Lower lobe of right lung (tissue), 2 donors: ENCODE measurements around the gene CYP2C9. TPM values are rescaled to one million over a fixed set of nuclear protein-coding genes. Genes with fewer than 3 reads are reported as not detected.
"Not testable (repeated sequence)": the region's sequence is repeated elsewhere in the genome, so short reads cannot be mapped to it uniquely, and the experiment has no call there.

ENCODE experiments used
- ATAC-seq, 2 donors: fragments of 200-7000 bp; cut with Tn5 transposase; one replicate each; pipeline ENCODE4 v1.9.1; 2020 to 2022; ENCODE audit warnings: mild to moderate bottlenecking in 2 of 2, moderate library complexity in 2 of 2
- DNase-seq: peaks from one replicate; pipeline ENCODE4 v3.0.0-alpha.2; 2020
- H3K27ac ChIP-seq: fragments of 200-600 bp; one replicate; pipeline ENCODE4 v1.8.0; 2022
- H3K27me3 ChIP-seq: fragments of 200-600 bp; one replicate; pipeline ENCODE4 v1.8.0; 2022; ENCODE audit warnings: low read depth
- H3K36me3 ChIP-seq: fragments of 200-600 bp; one replicate; pipeline ENCODE4 v1.8.0; 2022; ENCODE audit warnings: mild to moderate bottlenecking
- H3K4me1 ChIP-seq: fragments of 200-600 bp; one replicate; pipeline ENCODE4 v1.8.0; 2022
- H3K4me3 ChIP-seq: fragments of 200-600 bp; one replicate; pipeline ENCODE4 v1.8.0; 2022; ENCODE audit warnings: mild to moderate bottlenecking
- H3K9me3 ChIP-seq: fragments of 200-600 bp; one replicate; pipeline ENCODE4 v1.8.0; 2022
- intact Hi-C: fragments of 100-400 bp; cut with DNase I; formaldehyde crosslinking; loops from one replicate; pipeline ENCODE4 v1.11.0; 2022
- total RNA-seq: library from RNA; stranded (reverse); fragmentation: NEBNext Ultra II Directional; extraction: Animal tissue kit (Norgen Biotek cat#: 25700); gene quantifications from one replicate; pipeline ENCODE4 v1.2.1, GENCODE V29; 2021
- TF ChIP-seq, protein P1 (sequence below): fragments of 200-600 bp; IDR thresholded peaks from one replicate; pipeline ENCODE4 v1.8.0; 2022; ENCODE audit warnings: antibody characterized with exemption, mild to moderate bottlenecking
- donor health status: DM: no; HTN: yes; CAD: no; lungs with severe emphysema.

The CYP2C9 gene
- total RNA-seq, 1 donor from 2014 or later = 0.38 TPM

DNA sequence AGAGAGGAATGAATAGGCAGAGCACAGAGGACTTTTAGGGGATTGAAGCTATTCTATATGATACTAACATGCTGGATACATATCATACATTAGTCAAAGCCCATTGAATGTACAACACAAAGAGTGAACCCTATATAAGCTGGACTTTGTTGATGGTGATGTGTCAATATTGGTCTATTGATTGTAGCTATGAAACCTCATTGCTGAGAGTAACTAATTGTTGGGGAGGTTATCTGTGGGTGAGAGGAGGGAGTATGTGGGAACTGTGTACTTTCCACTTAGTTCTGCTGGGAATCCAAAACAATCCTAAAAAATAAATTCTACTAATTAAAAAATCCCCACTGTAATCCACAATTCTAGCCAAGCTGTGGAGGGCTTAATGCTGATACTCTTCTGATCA is 22.0 kb upstream of the CYP2C9 start:
- ATAC-seq = no peak
- TF ChIP-seq, protein P1, sequence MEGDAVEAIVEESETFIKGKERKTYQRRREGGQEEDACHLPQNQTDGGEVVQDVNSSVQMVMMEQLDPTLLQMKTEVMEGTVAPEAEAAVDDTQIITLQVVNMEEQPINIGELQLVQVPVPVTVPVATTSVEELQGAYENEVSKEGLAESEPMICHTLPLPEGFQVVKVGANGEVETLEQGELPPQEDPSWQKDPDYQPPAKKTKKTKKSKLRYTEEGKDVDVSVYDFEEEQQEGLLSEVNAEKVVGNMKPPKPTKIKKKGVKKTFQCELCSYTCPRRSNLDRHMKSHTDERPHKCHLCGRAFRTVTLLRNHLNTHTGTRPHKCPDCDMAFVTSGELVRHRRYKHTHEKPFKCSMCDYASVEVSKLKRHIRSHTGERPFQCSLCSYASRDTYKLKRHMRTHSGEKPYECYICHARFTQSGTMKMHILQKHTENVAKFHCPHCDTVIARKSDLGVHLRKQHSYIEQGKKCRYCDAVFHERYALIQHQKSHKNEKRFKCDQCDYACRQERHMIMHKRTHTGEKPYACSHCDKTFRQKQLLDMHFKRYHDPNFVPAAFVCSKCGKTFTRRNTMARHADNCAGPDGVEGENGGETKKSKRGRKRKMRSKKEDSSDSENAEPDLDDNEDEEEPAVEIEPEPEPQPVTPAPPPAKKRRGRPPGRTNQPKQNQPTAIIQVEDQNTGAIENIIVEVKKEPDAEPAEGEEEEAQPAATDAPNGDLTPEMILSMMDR = no peak
- DNase-seq = no peak
- H3K4me3 ChIP-seq = no peak overlapping the region
- no peaks in the 10 kb centered on the region for H3K4me1 ChIP-seq
- H3K27me3 ChIP-seq = no peaks in the 10 kb centered on the region
- no peaks in the 10 kb centered on the region for H3K36me3 ChIP-seq
- H3K27ac ChIP-seq = no peak overlapping the region
- intact Hi-C loops = no loop called here
- peaks cover 14% of the 10 kb centered on the region for H3K9me3 ChIP-seq

DNA sequence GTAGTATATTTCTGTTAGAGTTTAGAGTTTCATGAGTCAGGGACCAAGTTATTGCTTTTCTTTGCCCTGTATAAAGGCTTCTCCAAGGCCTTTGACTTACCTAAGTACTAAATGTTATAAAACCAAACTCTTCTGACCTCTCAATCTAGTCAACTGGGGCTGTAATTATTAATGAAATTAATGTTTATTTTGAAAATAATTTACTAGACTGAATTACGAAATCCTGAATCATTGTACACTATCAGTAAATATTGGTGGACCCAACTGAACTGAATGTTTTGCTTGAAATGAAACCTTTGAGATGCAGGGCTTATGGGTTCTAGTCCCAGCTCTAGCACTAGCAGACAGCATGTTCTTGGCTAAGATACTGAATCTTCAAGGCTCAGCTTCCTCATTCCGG is 1.7 kb upstream of the CYP2C9 start:
- Histone ChIP-seq H3K36me3 (no peaks in the 10 kb centered on the region), H3K4me1 (no peaks in the 10 kb centered on the region), H3K4me3 (no peak overlapping the region), H3K27me3 (no peaks in the 10 kb centered on the region), H3K27ac (no peak overlapping the region), H3K9me3 (no peaks in the 10 kb centered on the region)
- ATAC-seq (no peak), DNase-seq (no peak)
- intact Hi-C loops = no loop called here
- TF ChIP-seq, protein P1 = no peak

DNA sequence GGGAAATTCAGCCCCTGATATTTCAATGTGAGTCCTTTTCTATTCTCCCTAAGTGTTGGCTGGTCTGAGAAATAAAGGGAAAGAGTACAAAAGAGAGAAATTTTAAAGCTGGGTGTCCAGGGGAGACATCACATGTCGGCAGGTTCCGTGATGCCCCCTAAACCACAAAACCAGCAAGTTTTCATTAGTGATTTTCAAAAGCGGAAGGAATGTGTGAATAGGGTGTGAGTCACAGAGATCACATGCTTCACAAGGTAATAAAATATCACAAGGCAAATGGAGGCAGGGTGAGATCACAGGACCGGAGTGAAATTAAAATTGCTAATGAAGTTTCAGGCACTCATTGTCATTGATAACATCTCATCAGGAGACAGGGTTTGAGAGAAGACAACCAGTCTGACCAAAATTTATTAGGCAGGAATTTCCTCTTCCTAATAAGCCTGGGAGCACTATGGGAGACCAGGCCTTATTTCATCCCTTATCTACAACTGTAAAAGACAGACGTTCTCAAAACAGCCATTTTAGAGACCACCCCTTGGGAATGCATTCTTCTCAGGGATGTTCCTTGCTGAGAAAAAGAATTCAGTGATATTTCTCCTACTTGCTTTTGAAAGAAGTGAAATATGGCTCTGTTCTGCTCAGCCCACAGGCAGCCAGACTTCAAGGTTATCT is 5.1 kb downstream of the CYP2C9 start:
- H3K27me3 ChIP-seq, H3K4me1 ChIP-seq, H3K36me3 ChIP-seq, H3K27ac ChIP-seq, H3K4me3 ChIP-seq, DNase-seq, intact Hi-C loops, ATAC-seq: not testable (repeated sequence)
- H3K9me3 ChIP-seq = peaks cover 11% of the 10 kb centered on the region

DNA sequence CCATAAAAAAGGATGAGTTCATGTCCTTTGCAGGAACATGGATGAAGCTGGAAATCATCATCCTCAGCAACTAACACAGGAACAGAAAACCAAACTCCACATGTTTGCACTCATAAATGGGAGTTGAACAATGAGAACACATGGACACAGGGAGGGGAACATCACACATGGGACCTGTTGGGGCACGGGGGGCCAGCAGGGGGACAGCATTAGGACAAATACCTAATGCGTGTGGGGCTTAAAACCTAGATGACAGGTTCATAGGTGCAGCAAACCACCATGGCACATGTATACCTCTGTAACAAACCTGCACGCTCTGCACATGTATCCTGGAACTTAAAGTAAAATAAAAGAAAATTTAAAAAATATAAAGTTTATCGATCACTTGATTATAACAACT is 7.7 kb downstream of the CYP2C9 start:
- ATAC-seq, H3K36me3 ChIP-seq, H3K27me3 ChIP-seq, H3K4me3 ChIP-seq, DNase-seq, intact Hi-C loops, H3K27ac ChIP-seq, H3K4me1 ChIP-seq: not testable (repeated sequence)
- H3K9me3 ChIP-seq = peaks cover 11% of the 10 kb centered on the region

DNA sequence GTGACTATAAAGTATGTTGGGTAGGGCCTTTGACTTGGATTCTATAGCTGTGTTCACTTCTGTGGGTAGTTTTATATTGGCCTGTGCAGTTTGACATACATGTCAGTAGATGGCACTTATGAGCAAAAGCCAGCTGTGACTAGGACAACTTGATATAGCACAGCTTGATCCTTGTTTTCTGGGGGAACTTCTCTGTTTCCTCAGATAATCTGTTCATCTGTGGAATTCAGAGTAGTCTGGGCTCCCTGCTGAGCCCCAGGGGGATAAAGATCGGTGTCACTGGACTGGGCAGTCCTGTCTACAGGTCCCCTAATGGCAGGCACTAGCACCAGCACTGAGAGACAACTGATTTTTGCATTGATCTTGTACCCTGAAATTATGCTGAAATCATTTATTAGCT is 25.4 kb downstream of the CYP2C9 start:
- intact Hi-C loops = no loop called here
- Histone ChIP-seq H3K4me1 (no peaks in the 10 kb centered on the region), H3K9me3 (no peaks in the 10 kb centered on the region), H3K27ac (no peak overlapping the region), H3K4me3 (no peak overlapping the region), H3K36me3 (no peaks in the 10 kb centered on the region), H3K27me3 (no peaks in the 10 kb centered on the region)
- TF ChIP-seq, protein P1 = peak; percentile 50
- ATAC-seq (peak; percentile 70 to 82), DNase-seq (no peak)

DNA sequence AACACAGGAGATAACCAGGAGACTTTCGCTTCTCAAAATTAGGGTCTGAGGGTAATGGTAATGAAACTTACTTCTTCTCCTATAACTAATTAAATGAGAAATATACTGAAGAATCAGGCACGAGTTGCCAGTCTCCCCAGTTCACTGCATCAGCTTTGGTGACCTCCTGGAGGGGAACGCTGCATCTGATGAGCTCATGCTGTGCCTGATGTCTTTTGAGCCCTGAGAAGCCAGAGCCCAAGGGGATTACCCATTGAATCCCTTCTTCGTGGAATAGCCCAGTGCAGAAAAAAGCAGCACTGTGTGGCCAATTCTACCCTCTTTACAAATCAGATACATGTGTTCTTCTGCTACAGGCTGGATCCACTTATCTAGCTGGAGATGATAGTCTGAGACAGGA is 45.1 kb downstream of the CYP2C9 start:
- no peak for DNase-seq
- intact Hi-C loops = no loop called here
- Histone ChIP-seq H3K27ac (no peak overlapping the region), H3K27me3 (no peaks in the 10 kb centered on the region), H3K36me3 (no peaks in the 10 kb centered on the region), H3K4me3 (no peak overlapping the region), H3K4me1 (no peaks in the 10 kb centered on the region), H3K9me3 (no peaks in the 10 kb centered on the region)
- TF ChIP-seq, protein P1 = no peak
- no peak for ATAC-seq

DNA sequence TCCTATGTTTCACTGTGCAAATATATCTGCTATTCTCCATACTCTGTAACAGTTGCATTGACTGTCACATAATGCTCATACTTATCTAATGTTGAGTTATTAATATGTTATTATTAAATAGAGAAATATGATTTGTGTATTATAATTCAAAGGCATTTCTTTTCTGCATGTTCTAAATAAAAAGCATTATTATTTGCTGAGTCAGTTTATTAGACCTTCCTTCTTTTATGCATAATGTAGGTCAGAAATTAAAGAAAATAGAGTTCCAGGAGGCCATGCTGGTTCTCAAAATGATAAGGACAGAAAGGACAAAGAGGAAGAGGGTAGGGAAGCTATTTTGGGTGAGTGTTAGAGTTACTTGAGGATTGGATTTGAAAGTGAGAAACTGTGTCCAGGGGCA is 50.7 kb downstream of the CYP2C9 start:
- Histone ChIP-seq H3K27me3 (no peaks in the 10 kb centered on the region), H3K36me3 (no peaks in the 10 kb centered on the region), H3K4me1 (no peaks in the 10 kb centered on the region), H3K27ac (no peak overlapping the region), H3K9me3 (peaks cover 10% of the 10 kb centered on the region), H3K4me3 (no peak overlapping the region)
- intact Hi-C loops = no loop called here
- TF ChIP-seq, protein P1 = no peak
- ATAC-seq = no peak
- no peak for DNase-seq
